Activated naive CD4-positive, alpha-beta T cell treated with anti-CD3 and anti-CD28 coated beads for 36 hours (primary cell): ENCODE results near the gene FLRT2. TPM values are rescaled to one million over a fixed set of nuclear protein-coding genes. Genes with fewer than 3 reads are reported as not detected.

Experiments
- CTCF ChIA-PET: fragments of 350-600 bp; sonication (Branson Sonifier 250); formaldehyde crosslinking; loops from one replicate; lab custom pipeline; 2021; ENCODE audit warnings: antibody characterized with exemption; lab: Charles Lee
- DNase-seq: peaks from one replicate; pipeline ENCODE4 v3.0.0-alpha.2; 2020
- H3K27ac Mint-ChIP-seq: one replicate; pipeline ENCODE4 v1.8.0; 2021; ENCODE audit warnings: mild to moderate bottlenecking, mixed read lengths
- H3K27me3 Mint-ChIP-seq: one replicate; pipeline ENCODE4 v1.8.0; 2021; ENCODE audit warnings: low read depth, mixed read lengths
- H3K36me3 Mint-ChIP-seq: one replicate; pipeline ENCODE4 v1.8.0; 2021; ENCODE audit warnings: low read depth, mixed read lengths
- H3K4me1 Mint-ChIP-seq: one replicate; pipeline ENCODE4 v1.8.0; 2021; ENCODE audit warnings: low read depth, mixed read lengths
- H3K4me3 Mint-ChIP-seq: one replicate; pipeline ENCODE4 v1.8.0; 2021; ENCODE audit warnings: mild to moderate bottlenecking, moderate library complexity, mixed read lengths
- H3K9me3 Mint-ChIP-seq: one replicate; pipeline ENCODE4 v1.8.0; 2021; ENCODE audit warnings: mixed read lengths
- intact Hi-C: fragments of 100-400 bp; cut with micrococcal nuclease; formaldehyde crosslinking; loops from one replicate; pipeline ENCODE4 v1.15.1; 2023
- total RNA-seq, 2 experiments: library from RNA; stranded (reverse); gene quantifications; one replicate each; pipeline ENCODE4 v1.2.3, GENCODE V29; 2021

Gene FLRT2
- total RNA-seq, 2 experiments from 2014 or later, result not detected

GRCh38 chr14:85546390-85546789 lies 16.4 kb downstream of the FLRT2 start:
- Mint-ChIP-seq H3K4me3 (no peak overlapping the region), H3K4me1 (no peaks in the 10 kb centered on the region), H3K36me3 (no peaks in the 10 kb centered on the region), H3K9me3 (no peaks in the 10 kb centered on the region), H3K27ac (no peak overlapping the region), H3K27me3 (peaks cover 4% of the 10 kb centered on the region)
- CTCF ChIA-PET, result no interaction called here
- DNase-seq, result no peak
- intact Hi-C loops, result no loop called here

GRCh38 chr14:85549697-85550096 lies 19.8 kb downstream of the FLRT2 start:
- Mint-ChIP-seq H3K36me3 (no peaks in the 10 kb centered on the region), H3K4me1 (no peaks in the 10 kb centered on the region), H3K9me3 (no peaks in the 10 kb centered on the region), H3K27ac (no peak overlapping the region), H3K27me3 (peaks cover 4% of the 10 kb centered on the region), H3K4me3 (no peak overlapping the region)
- CTCF ChIA-PET, result no interaction called here
- intact Hi-C loops, result no loop called here
- DNase-seq, result no peak

- no peak for DNase-seq
- Mint-ChIP-seq H3K36me3 (no peaks in the 10 kb centered on the region), H3K4me1 (no peaks in the 10 kb centered on the region), H3K27ac (no peak overlapping the region), H3K27me3 (no peaks in the 10 kb centered on the region), H3K4me3 (no peak overlapping the region), H3K9me3 (peaks cover 5% of the 10 kb centered on the region)
- CTCF ChIA-PET, result no interaction called here
- intact Hi-C loops, result no loop called here
Measured at GRCh38 chr14:85554106-85554505, 24.2 kb downstream of the FLRT2 start.

- DNase-seq, result no peak
- no peaks in the 10 kb centered on the region for H3K4me1 Mint-ChIP-seq
- H3K27ac Mint-ChIP-seq, result no peak overlapping the region
- no peaks in the 10 kb centered on the region for H3K36me3 Mint-ChIP-seq
- H3K9me3 Mint-ChIP-seq, result peaks cover 5% of the 10 kb centered on the region
- CTCF ChIA-PET, result no interaction called here
- intact Hi-C loops, result no loop called here
- no peaks in the 10 kb centered on the region for H3K27me3 Mint-ChIP-seq
- H3K4me3 Mint-ChIP-seq, result no peak overlapping the region
Measured at GRCh38 chr14:85556267-85556666, 26.3 kb downstream of the FLRT2 start.

GRCh38 chr14:85558505-85558904 lies 28.6 kb downstream of the FLRT2 start:
- H3K4me3 Mint-ChIP-seq, result no peak overlapping the region
- H3K27ac Mint-ChIP-seq, result no peak overlapping the region
- intact Hi-C loops, result no loop called here
- H3K36me3 Mint-ChIP-seq, result no peaks in the 10 kb centered on the region
- peaks cover 5% of the 10 kb centered on the region for H3K9me3 Mint-ChIP-seq
- DNase-seq, result no peak
- H3K4me1 Mint-ChIP-seq, result no peaks in the 10 kb centered on the region
- H3K27me3 Mint-ChIP-seq, result no peaks in the 10 kb centered on the region
- CTCF ChIA-PET, result no interaction called here

GRCh38 chr14:85562630-85563029 lies 32.7 kb downstream of the FLRT2 start:
- DNase-seq, result no peak
- CTCF ChIA-PET, result no interaction called here
- Mint-ChIP-seq H3K27me3 (no peaks in the 10 kb centered on the region), H3K9me3 (no peaks in the 10 kb centered on the region), H3K4me3 (no peak overlapping the region), H3K4me1 (no peaks in the 10 kb centered on the region), H3K36me3 (no peaks in the 10 kb centered on the region), H3K27ac (no peak overlapping the region)
- intact Hi-C loops, result no loop called here

GRCh38 chr14:85564841-85565527 lies 35.0 kb downstream of the FLRT2 start:
- intact Hi-C loops, result no loop called here
- CTCF ChIA-PET, result no interaction called here
- Mint-ChIP-seq H3K4me1 (no peaks in the 10 kb centered on the region), H3K27ac (no peak overlapping the region), H3K4me3 (no peak overlapping the region), H3K27me3 (no peaks in the 10 kb centered on the region), H3K9me3 (peaks cover 3% of the 10 kb centered on the region), H3K36me3 (no peaks in the 10 kb centered on the region)
- no peak for DNase-seq

GRCh38 chr14:85565862-85566296 lies 35.9 kb downstream of the FLRT2 start:
- DNase-seq, result no peak
- no peak overlapping the region for H3K27ac Mint-ChIP-seq
- H3K9me3 Mint-ChIP-seq, result peaks cover 3% of the 10 kb centered on the region
- intact Hi-C loops, result no loop called here
- H3K4me1 Mint-ChIP-seq, result no peaks in the 10 kb centered on the region
- H3K4me3 Mint-ChIP-seq, result no peak overlapping the region
- H3K36me3 Mint-ChIP-seq, result no peaks in the 10 kb centered on the region
- CTCF ChIA-PET, result no interaction called here
- H3K27me3 Mint-ChIP-seq, result no peaks in the 10 kb centered on the region

GRCh38 chr14:85566603-85567002 lies 36.7 kb downstream of the FLRT2 start:
- Mint-ChIP-seq H3K36me3 (no peaks in the 10 kb centered on the region), H3K27me3 (no peaks in the 10 kb centered on the region), H3K4me1 (no peaks in the 10 kb centered on the region), H3K27ac (no peak overlapping the region), H3K9me3 (peaks cover 3% of the 10 kb centered on the region), H3K4me3 (no peak overlapping the region)
- CTCF ChIA-PET, result no interaction called here
- intact Hi-C loops, result no loop called here
- no peak for DNase-seq

- Mint-ChIP-seq H3K27ac (no peak overlapping the region), H3K27me3 (no peaks in the 10 kb centered on the region), H3K36me3 (no peaks in the 10 kb centered on the region), H3K4me3 (no peak overlapping the region), H3K4me1 (no peaks in the 10 kb centered on the region), H3K9me3 (peaks cover 3% of the 10 kb centered on the region)
- intact Hi-C loops, result no loop called here
- DNase-seq, result no peak
- CTCF ChIA-PET, result no interaction called here
Measured at GRCh38 chr14:85572011-85572410, 42.1 kb downstream of the FLRT2 start.

- intact Hi-C loops, result no loop called here
- no peak overlapping the region for H3K4me3 Mint-ChIP-seq
- no peak overlapping the region for H3K27ac Mint-ChIP-seq
- no peak for DNase-seq
- no peaks in the 10 kb centered on the region for H3K27me3 Mint-ChIP-seq
- H3K36me3 Mint-ChIP-seq, result no peaks in the 10 kb centered on the region
- H3K9me3 Mint-ChIP-seq, result peaks cover 3% of the 10 kb centered on the region
- H3K4me1 Mint-ChIP-seq, result no peaks in the 10 kb centered on the region
- CTCF ChIA-PET, result no interaction called here
Measured at GRCh38 chr14:85572845-85573244, 42.9 kb downstream of the FLRT2 start.

- no peak overlapping the region for H3K4me3 Mint-ChIP-seq
- DNase-seq, result no peak
- peaks cover 5% of the 10 kb centered on the region for H3K9me3 Mint-ChIP-seq
- no peak overlapping the region for H3K27ac Mint-ChIP-seq
- no peaks in the 10 kb centered on the region for H3K36me3 Mint-ChIP-seq
- H3K27me3 Mint-ChIP-seq, result no peaks in the 10 kb centered on the region
- intact Hi-C loops, result no loop called here
- no peaks in the 10 kb centered on the region for H3K4me1 Mint-ChIP-seq
- CTCF ChIA-PET, result no interaction called here
Measured at GRCh38 chr14:85573406-85573805, 43.5 kb downstream of the FLRT2 start.

GRCh38 chr14:85574853-85575616 lies 45.1 kb downstream of the FLRT2 start:
- no peak overlapping the region for H3K27ac Mint-ChIP-seq
- H3K9me3 Mint-ChIP-seq, result peaks cover 2% of the 10 kb centered on the region
- no peak for DNase-seq
- no peak overlapping the region for H3K4me3 Mint-ChIP-seq
- CTCF ChIA-PET, result no interaction called here
- H3K36me3 Mint-ChIP-seq, result no peaks in the 10 kb centered on the region
- H3K4me1 Mint-ChIP-seq, result no peaks in the 10 kb centered on the region
- H3K27me3 Mint-ChIP-seq, result no peaks in the 10 kb centered on the region
- intact Hi-C loops, result no loop called here
